GM12801 (cell line): Measurements from ENCODE around the gene FHIT.

Source experiments
- TF ChIP-seq, protein P1 (sequence below): IDR thresholded peaks from one replicate; pipeline ENCODE4 v1.5.1; 2011; ENCODE audit warnings: control low read depth; ENCODE audit not compliant: insufficient read length; ENCODE audit errors: extremely low read depth

FHIT gene

GRCh38 chr3:60033901-60034453, 1217.3 kb downstream of the FHIT start:
- TF ChIP-seq, protein P1, sequence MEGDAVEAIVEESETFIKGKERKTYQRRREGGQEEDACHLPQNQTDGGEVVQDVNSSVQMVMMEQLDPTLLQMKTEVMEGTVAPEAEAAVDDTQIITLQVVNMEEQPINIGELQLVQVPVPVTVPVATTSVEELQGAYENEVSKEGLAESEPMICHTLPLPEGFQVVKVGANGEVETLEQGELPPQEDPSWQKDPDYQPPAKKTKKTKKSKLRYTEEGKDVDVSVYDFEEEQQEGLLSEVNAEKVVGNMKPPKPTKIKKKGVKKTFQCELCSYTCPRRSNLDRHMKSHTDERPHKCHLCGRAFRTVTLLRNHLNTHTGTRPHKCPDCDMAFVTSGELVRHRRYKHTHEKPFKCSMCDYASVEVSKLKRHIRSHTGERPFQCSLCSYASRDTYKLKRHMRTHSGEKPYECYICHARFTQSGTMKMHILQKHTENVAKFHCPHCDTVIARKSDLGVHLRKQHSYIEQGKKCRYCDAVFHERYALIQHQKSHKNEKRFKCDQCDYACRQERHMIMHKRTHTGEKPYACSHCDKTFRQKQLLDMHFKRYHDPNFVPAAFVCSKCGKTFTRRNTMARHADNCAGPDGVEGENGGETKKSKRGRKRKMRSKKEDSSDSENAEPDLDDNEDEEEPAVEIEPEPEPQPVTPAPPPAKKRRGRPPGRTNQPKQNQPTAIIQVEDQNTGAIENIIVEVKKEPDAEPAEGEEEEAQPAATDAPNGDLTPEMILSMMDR: no peak

- TF ChIP-seq, protein P1: no peak
Observed at GRCh38 chr3:60030982-60031381, 1220.3 kb downstream of the FHIT start.

DNA sequence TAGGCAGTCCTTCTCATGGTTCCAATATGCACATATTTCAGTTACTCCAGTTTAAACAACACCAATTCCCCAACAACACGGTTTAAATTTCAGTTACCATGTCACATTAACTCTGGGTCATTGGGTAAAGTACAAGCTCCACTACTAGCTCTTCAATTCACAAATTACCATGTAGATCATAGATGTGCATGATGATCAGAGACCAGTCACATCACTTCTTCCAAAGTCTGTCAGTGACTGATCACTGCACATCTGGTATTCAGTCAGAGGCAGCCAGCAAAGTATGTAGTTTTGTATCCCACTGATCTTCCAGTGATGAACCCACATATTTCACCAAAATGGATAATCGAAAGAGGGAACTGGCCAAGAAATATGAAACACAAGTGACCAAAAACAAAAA, 1223.0 kb downstream of the FHIT start:
- TF ChIP-seq, protein P1: no peak

DNA sequence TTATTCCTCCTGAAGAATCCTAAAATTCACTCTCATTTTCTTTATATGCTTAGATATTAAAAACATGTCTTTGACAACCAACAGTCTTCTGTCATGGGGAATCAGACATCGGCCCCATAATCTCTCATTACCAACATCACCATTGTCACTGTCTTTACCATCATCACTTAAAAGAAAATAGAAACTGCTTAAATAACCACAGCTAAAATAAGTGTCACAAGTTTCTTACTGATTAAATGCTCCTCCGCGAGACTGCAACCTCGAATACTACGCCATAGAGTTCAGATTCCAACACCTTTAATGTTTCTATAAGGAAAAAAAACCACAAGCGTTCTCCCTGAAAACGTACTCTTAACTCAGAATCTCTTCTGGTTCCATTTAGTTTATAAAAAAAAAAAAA, 1223.9 kb downstream of the FHIT start:
- TF ChIP-seq, protein P1: no peak

DNA sequence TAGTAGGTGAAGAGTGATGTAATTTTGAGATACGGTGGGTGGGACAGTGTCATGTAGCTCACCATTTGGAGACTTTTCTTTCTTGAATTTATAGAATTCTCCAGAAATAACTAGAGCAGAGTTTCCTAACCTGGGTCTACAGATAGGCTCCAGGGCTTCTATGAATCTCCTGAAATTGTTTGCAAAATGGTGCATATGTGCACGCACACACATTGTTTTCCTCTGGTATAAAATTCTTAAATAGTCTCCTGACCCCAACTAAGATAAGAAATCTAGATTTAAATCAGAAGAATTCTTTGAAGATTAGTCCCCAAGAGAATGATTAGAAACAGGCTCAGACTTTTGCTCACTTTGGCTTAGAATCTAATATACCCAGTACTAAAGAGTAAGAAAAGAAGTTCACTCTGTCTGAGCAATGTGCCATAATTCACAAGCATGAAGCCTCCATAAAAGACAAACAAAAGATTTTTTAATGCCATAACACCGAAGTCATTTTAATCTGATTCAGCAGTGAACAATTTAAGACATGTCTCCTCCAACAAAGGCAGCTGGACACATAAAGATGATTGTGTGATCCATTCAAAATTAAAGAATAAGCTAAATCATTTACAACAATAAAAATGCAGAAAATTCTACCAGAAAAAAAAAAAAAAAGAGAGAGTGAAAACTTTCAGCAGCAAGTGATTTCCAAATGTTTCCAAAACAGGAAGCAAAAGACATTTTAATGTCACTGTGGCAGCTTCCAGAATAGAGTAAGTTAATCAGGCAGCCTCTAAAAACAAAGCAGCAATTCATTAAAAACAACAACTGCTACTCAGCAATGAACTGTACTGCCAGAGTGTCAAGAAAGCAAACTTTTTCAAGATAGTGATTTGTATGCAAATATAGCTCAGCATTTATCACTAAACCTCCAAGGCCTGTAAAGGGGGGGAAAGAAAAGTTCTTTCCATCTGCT, 1225.9 kb downstream of the FHIT start:
- TF ChIP-seq, protein P1: no peak

- TF ChIP-seq, protein P1: no peak
Observed at GRCh38 chr3:60024400-60024799, 1226.9 kb downstream of the FHIT start.

- TF ChIP-seq, protein P1: no peak
Observed at GRCh38 chr3:60023189-60023588, 1228.1 kb downstream of the FHIT start.
